ENCODE results near the gene ANXA4. TPM values are rescaled to one million over a fixed set of nuclear protein-coding genes. Genes with fewer than 3 reads are reported as not detected.

The ANXA4 gene
- total and polyA plus RNA-seq, 7 donors: 33.3 to 183 (median 55.8) TPM

- intact Hi-C loops (cut with DNase I): no loop called here
- WGBS, 2 donors: 77 to 91% methylated on average over 6 of the region's 6 CpGs
These were observed 10.6 kb upstream of the ANXA4 start for GRCh38 chr2:69731147-69731970.

GRCh38 chr2:69733342-69734034 is 8.4 kb upstream of the ANXA4 start:
- H3K27me3 ChIP-seq: no peaks in the 10 kb centered on the region
- no peak overlapping the region for H3K4me3 ChIP-seq
- intact Hi-C loops (cut with DNase I): no loop called here
- H3K36me3 ChIP-seq: no peaks in the 10 kb centered on the region
- TF ChIP-seq CTCF (IDR thresholded peaks at IDR 0.05): no peak
- no peak for TF ChIP-seq POLR2AphosphoS5 (IDR thresholded peaks at IDR 0.05)
- no peak for TF ChIP-seq EP300 (IDR thresholded peaks at IDR 0.05)
- no peak for TF ChIP-seq POLR2A (IDR thresholded peaks at IDR 0.05)
- H3K27ac ChIP-seq: no peak overlapping the region
- no peak for DNase-seq
- H3K9me3 ChIP-seq: no peaks in the 10 kb centered on the region
- WGBS, 2 donors: 85 to 91% methylated on average over 1 of the region's 1 CpG
- H3K4me1 ChIP-seq: peaks cover 0 to 15% (median 3%) of the 10 kb centered on the region in 4 donors

More at GRCh38 chr2:69731147-69731970, 10.6 kb upstream of the ANXA4 start:
- Histone ChIP-seq H3K36me3 (no peaks in the 10 kb centered on the region), H3K27ac (no peak overlapping the region), H3K4me3 (no peak overlapping the region), H3K27me3 (no peaks in the 10 kb centered on the region), H3K4me1 (peaks cover 0 to 15% (median 3%) of the 10 kb centered on the region in 4 donors), H3K9me3 (no peaks in the 10 kb centered on the region)
- no peak for DNase-seq
- TF ChIP-seq POLR2A (IDR thresholded peaks at IDR 0.05): no peak
- no peak for TF ChIP-seq EP300 (IDR thresholded peaks at IDR 0.05)
- TF ChIP-seq POLR2AphosphoS5 (IDR thresholded peaks at IDR 0.05): no peak
- TF ChIP-seq CTCF (IDR thresholded peaks at IDR 0.05): no peak

- Histone ChIP-seq H3K9me3 (no peaks in the 10 kb centered on the region), H3K4me3 (no peak overlapping the region), H3K36me3 (no peaks in the 10 kb centered on the region), H3K27ac (no peak overlapping the region), H3K4me1 (peaks cover 0 to 15% (median 2%) of the 10 kb centered on the region in 4 donors), H3K27me3 (no peaks in the 10 kb centered on the region)
- no peak for DNase-seq
- WGBS, 2 donors: 35 to 61% methylated on average over 5 of the region's 5 CpGs
- TF ChIP-seq POLR2A (IDR thresholded peaks at IDR 0.05) (no peak), CTCF (IDR thresholded peaks at IDR 0.05) (no peak), EP300 (IDR thresholded peaks at IDR 0.05) (no peak), POLR2AphosphoS5 (IDR thresholded peaks at IDR 0.05) (no peak)
- intact Hi-C loops (cut with DNase I): no loop called here
These were observed 7.8 kb upstream of the ANXA4 start for GRCh38 chr2:69734035-69734611.

DNA sequence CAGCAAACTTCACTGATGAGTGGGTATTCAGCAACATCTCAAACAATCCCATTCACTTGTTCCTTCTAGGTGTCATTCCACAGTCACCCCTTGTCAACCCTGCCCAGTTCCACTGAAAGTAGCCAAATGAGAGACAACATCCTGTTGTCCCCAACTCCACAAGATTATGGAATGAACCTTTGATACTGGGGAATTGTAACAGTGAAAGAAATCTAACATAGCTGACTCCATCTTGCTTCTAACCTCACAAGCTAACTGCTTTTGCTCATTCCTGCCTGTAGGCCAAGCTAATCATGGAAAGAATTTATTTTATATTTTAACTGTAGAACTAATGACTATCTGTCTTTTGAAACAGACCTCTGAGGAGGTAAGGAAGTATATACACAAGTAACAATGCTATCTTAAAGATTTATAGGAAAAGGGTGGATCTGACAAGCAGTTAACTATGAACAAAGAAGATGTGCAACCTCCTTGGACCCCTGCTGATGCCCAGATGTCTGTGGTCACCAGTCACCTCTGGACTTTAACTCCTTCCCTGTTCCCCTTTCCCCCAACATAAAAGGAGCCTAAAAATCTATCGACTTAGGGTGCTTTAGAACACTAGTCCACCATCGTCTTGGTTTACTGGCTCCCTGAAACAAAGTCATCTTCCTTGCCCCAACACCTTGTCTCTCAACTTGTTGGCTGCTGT is 6.9 kb upstream of the ANXA4 start:
- H3K4me1 ChIP-seq: peaks cover 0 to 6% (median 0%) of the 10 kb centered on the region in 4 donors
- intact Hi-C loops (cut with DNase I): no loop called here
- WGBS, 2 donors: 93 to 96% methylated on average over 2 of the region's 2 CpGs

More for the DNA sequence above, 6.9 kb upstream of the ANXA4 start:
- Histone ChIP-seq H3K4me3 (no peak overlapping the region), H3K27ac (no peak overlapping the region), H3K27me3 (no peaks in the 10 kb centered on the region), H3K9me3 (no peaks in the 10 kb centered on the region), H3K36me3 (no peaks in the 10 kb centered on the region)
- TF ChIP-seq POLR2AphosphoS5 (IDR thresholded peaks at IDR 0.05): no peak
- TF ChIP-seq POLR2A (IDR thresholded peaks at IDR 0.05): no peak
- no peak for TF ChIP-seq CTCF (IDR thresholded peaks at IDR 0.05)
- no peak for TF ChIP-seq EP300 (IDR thresholded peaks at IDR 0.05)
- DNase-seq: no peak

All from sigmoid colon (tissue), 7 donors.